ENCODE results near the gene SLC26A3. TPM values are rescaled to one million over a fixed set of nuclear protein-coding genes. Genes with fewer than 3 reads are reported as not detected.

The SLC26A3 gene
- total RNA-seq, 4 donors from 2014 or later, result 1.0 TPM; not detected in 3

GRCh38 chr7:107767391-107767790 lies 35.6 kb downstream of the SLC26A3 start:
- no peak for DNase-seq (ENCODE audit: low spot score)
- no peak for ATAC-seq (ENCODE audit: low FRiP score)
- TF ChIP-seq, protein P1, sequence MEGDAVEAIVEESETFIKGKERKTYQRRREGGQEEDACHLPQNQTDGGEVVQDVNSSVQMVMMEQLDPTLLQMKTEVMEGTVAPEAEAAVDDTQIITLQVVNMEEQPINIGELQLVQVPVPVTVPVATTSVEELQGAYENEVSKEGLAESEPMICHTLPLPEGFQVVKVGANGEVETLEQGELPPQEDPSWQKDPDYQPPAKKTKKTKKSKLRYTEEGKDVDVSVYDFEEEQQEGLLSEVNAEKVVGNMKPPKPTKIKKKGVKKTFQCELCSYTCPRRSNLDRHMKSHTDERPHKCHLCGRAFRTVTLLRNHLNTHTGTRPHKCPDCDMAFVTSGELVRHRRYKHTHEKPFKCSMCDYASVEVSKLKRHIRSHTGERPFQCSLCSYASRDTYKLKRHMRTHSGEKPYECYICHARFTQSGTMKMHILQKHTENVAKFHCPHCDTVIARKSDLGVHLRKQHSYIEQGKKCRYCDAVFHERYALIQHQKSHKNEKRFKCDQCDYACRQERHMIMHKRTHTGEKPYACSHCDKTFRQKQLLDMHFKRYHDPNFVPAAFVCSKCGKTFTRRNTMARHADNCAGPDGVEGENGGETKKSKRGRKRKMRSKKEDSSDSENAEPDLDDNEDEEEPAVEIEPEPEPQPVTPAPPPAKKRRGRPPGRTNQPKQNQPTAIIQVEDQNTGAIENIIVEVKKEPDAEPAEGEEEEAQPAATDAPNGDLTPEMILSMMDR (IDR thresholded peaks at IDR 0.05), result no peak

DNA sequence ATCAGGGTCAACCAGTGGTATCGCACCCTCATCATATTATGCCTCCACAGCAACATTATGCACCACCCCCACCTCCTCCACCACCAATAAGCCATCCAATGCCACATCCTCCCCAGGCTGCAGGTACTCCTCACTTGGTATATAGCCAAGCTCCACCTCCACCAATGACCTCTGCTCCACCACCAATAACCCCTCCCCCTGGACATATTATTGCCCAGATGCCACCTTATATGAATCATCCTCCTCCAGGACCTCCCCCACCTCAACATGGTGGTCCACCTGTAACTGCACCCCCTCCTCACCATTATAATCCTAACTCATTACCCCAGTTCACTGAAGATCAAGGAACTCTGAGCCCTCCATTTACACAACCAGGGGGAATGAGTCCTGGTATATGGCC lies 44.4 kb downstream of the SLC26A3 start:
- ATAC-seq (ENCODE audit: low FRiP score), result no peak

GRCh38 chr7:107754642-107755041 lies 48.4 kb downstream of the SLC26A3 start:
- ATAC-seq (ENCODE audit: low FRiP score), result no peak
- TF ChIP-seq, protein P1 (IDR thresholded peaks at IDR 0.05), result no peak

More for the DNA sequence above, 44.4 kb downstream of the SLC26A3 start:
- no peak for DNase-seq (ENCODE audit: low spot score)
- TF ChIP-seq, protein P1 (IDR thresholded peaks at IDR 0.05), result no peak

GRCh38 chr7:107751113-107751512 lies 51.9 kb downstream of the SLC26A3 start:
- TF ChIP-seq, protein P1 (IDR thresholded peaks at IDR 0.05), result no peak
- no peak for ATAC-seq (ENCODE audit: low FRiP score)
- DNase-seq (ENCODE audit: low spot score), result no peak

More at GRCh38 chr7:107754642-107755041, 48.4 kb downstream of the SLC26A3 start:
- DNase-seq (ENCODE audit: low spot score), result no peak

DNA sequence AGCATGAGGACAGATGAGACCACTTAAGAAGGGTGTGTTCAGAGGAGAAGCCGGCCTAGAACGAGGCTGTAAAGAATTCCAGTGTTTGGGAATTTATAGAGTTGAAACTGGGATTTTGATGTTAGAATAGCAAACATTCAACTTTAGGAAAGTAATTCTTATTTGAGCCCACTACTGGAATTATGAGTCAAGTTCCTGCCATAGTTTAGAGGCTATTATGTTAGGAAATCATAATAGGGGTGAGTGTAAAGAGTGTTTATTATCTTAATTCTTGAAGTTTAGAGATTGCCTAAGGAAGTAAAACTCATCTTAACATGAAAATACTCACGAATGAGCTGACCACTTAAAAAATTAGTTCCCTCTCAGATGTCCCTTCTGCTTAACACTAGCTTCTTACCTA lies 57.0 kb downstream of the SLC26A3 start:
- TF ChIP-seq, protein P1 (IDR thresholded peaks at IDR 0.05), result no peak
- ATAC-seq (ENCODE audit: low FRiP score) (no peak), DNase-seq (ENCODE audit: low spot score) (no peak)

GRCh38 chr7:107744345-107744750 lies 58.7 kb downstream of the SLC26A3 start:
- TF ChIP-seq, protein P1 (IDR thresholded peaks at IDR 0.05), result no peak
- DNase-seq (ENCODE audit: low spot score), result no peak
- ATAC-seq (ENCODE audit: low FRiP score), result peak; percentile 64

DNA sequence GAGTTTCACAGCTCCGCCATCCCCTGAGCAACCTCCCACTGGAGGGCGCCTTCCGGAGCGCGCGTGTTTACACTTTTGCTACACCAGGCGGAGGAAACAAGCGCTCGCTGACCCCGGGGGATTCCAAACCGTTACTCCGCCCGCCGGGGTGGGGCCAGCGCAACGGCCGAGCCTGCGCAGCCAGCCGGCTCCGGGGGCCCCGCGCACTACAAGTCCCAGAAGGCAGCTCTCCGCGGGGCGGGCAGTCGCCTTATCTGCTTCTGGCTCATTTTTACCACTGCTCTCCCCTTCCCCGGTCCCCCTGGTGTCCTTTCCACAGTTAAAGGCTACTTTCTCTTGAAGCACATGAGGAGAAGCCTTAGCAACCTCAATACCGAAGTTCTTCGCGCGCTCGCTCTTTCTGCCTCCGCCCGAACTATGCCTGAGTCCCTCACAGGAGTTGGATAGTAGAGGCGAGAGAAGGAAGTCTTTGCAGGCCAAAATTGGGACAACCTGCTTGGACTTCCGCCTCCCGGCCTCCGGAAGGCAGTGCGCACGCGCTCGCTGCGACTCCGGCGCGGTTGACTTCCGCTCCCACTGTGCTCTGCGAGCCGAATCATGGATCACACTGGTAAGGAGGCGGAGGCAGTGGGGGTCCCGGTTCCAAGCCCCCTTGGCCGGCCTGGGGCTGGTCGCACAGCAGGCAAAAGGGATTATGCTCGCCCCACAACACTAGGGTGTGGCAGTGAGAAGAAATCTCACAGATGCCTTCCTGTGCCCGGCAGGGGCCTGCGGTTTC lies 59.3 kb downstream of the SLC26A3 start, which contains the start of gene CBLL1:
CBLL1 (plus strand) TSS at position 576 of the 778 bp plus-strand sequence; CDS start at position 598, 22 bp downstream.
- ATAC-seq (ENCODE audit: low FRiP score) (peak; percentile 99), DNase-seq (ENCODE audit: low spot score) (peak; percentile 81)
- TF ChIP-seq, protein P1 (IDR thresholded peaks at IDR 0.05), result no peak
